MM.1S (cell line): ENCODE data around the gene FUT8.

Experiments
- CTCF ChIP-seq: fragments of 300-600 bp; sonication (generic); IDR thresholded peaks from 2 replicates; pipeline ENCODE4 v1.5.1; 2016; ENCODE audit warnings: antibody characterized with exemption, low read length, mixed read lengths
- EZH2 ChIP-seq: fragments of 300-600 bp; sonication (generic); optimal IDR thresholded peaks from 2 replicates; pipeline ENCODE3; 2017; ENCODE audit warnings: low read depth, mild to moderate bottlenecking, antibody characterized with exemption, low read length, mixed read lengths
- EZH2phosphoT487 ChIP-seq: fragments of 300-600 bp; sonication (generic); IDR thresholded peaks from 2 replicates; pipeline ENCODE4 v1.6.1; 2018; ENCODE audit warnings: antibody characterized with exemption, low read length

DNA sequence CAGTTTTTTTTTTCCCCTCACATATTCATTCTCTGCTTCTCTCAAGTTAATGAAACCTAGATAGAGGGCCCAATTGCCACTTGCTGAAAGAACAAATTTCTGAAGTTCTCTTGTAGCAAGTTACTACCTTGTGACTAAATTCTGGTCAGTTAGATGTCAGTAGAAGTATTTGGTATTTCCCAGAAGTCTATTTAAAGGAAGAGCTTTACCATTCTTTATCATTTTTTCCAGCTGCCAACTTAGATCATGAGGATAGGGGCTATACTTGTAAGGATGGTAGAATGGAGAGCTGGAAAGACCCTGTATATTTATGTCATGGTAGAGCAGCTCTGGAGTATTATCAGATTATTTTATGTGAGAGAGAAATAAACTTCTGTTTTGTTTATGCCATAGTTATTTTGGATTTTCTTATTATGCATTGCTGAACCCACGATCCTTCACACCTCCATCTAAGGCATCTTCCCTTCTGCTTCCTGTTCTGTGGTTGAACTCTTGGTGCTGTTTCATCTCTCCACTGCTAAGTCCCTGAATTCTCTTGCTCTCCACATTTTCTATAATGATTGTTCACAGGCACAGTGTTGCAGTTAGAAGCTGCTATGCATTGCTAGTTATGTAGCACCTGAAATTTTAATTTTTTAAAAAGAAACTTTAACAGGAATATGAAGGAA, 25.9 kb downstream of the FUT8 start:
- TF ChIP-seq EZH2phosphoT487 (no peak), CTCF (no peak), EZH2 (no peak)
